Ureter (tissue), 1 donor: ENCODE measurements around the gene SMAGP. TPM values are rescaled to one million over a fixed set of nuclear protein-coding genes. Genes with fewer than 3 reads are reported as not detected.

Experiments used
- DNase-seq: peaks from one replicate; pipeline ENCODE4 v3.0.0-alpha.2; 2020; ENCODE audit warnings: low spot score
- total RNA-seq: library from RNA; stranded (reverse); gene quantifications from one replicate; pipeline ENCODE4 v1.2.4, GENCODE V29; 2023
- donor health status: DM: yes; HTN: yes; CAD: no.

Gene SMAGP
- total RNA-seq, 1 donor from 2014 or later: 52.7 TPM

- DNase-seq: no peak
Observed at GRCh38 chr12:51197736-51198567, 72.3 kb downstream of the SMAGP start.

DNA sequence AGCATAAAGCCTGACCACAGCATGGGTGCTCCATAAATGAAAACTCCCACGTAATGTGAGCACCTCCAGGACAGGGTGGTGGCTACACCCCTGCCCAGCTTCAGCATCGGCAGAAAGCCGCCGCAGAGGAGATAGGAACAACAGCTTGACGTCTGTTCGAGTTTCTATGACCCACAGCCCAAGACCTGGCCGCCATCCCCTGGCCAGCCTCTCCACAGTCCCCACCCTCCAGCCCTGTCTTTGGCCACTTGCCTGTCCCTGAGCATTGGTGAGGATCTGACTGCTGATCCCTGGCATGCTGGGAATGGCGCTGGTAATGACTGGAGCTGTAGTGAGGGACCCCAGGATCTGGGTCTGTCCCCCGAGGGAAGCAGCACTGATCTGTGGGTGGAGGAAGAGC lies 73.7 kb downstream of the SMAGP start:
- no peak for DNase-seq

DNA sequence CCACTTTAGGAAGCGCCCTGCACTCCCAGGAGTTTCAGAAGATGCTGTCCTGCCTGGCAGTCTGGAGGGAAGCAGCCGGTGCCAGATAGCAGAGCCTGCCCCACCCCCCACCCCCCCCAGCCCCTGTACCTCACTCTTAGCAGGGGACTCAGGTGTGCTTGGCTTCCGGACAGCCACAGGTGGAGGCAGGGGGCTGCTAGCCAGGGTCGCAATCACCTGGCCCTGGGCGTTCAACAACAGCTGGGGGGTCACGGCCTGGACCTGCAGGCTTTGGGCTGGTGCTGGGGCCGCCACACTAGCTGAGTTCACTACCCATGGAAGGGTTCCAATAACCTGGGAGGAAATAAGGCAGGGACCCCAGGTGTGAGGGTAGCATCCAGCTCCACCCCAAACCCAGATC lies 74.4 kb downstream of the SMAGP start:
- DNase-seq: no peak

Other genes with a start within 250 kb of the SMAGP start
- 78.4 TPM for gene SLC11A2, start 244.0 kb downstream of the SMAGP start, total RNA-seq
- gene LETMD1, start 222.1 kb downstream of the SMAGP start, total RNA-seq: 97.8 TPM
- gene CSRNP2, start 186.8 kb downstream of the SMAGP start, total RNA-seq: 26.2 TPM
- 45.5 TPM for gene TFCP2, start 97.3 kb downstream of the SMAGP start, total RNA-seq
- gene POU6F1, start 52.4 kb downstream of the SMAGP start, total RNA-seq: 19.8 TPM
- 221 TPM for gene DAZAP2, start 31.6 kb downstream of the SMAGP start, total RNA-seq
- 5.0 TPM for gene BIN2, start 53.8 kb upstream of the SMAGP start, total RNA-seq
- gene CELA1, start 76.3 kb upstream of the SMAGP start, total RNA-seq: not detected
- 9.9 TPM for gene GALNT6, start 121.0 kb upstream of the SMAGP start, total RNA-seq
- gene SLC4A8, start 154.4 kb upstream of the SMAGP start, total RNA-seq: 3.0 TPM